Panc1 (cell line): Measurements from ENCODE around the gene RAB7A. TPM values are rescaled to one million over a fixed set of nuclear protein-coding genes. Genes with fewer than 3 reads are reported as not detected.

Experiments
- ATAC-seq: fragments of 200-7000 bp; cut with Tn5 transposase; 2 replicates; pipeline ENCODE4 v1.9.1; 2020; ENCODE audit warnings: mild to moderate bottlenecking, moderate library complexity
- BruUV-seq: library from RNA; stranded (reverse); fragments of 400-500 nt; replicated peaks from 2 replicates; lab custom pipeline; 2021; lab: Mats Ljungman, UMichigan
- CTCF ChIA-PET: fragments of 300-600 bp; sonication (Branson Sonifier 250); formaldehyde crosslinking; loops from one replicate; lab custom pipeline; 2022; ENCODE audit warnings: antibody characterized with exemption; lab: Charles Lee
- POLR2A ChIA-PET: fragments of 300-600 bp; sonication (Branson Sonifier 250); formaldehyde crosslinking; loops from one replicate; lab custom pipeline; 2022; ENCODE audit warnings: antibody characterized with exemption; lab: Charles Lee
- DNase-seq: peaks from one replicate; pipeline ENCODE4 v3.0.0-alpha.2; 2010; ENCODE audit warnings: low read depth, low spot score
- H3K27ac ChIP-seq: 2 replicates; pipeline ENCODE4 v1.5.1; 2011; ENCODE audit warnings: mild to moderate bottlenecking, low read length, inconsistent platforms
- H3K27me3 ChIP-seq: fragments of 200-500 bp; sonication (Bioruptor generic); 2 replicates; pipeline ENCODE4 v1.6.0; 2014; ENCODE audit warnings: low read length, inconsistent platforms; ENCODE audit not compliant: control insufficient read depth, insufficient read depth
- H3K36me3 ChIP-seq: fragments of 200-500 bp; sonication (Bioruptor generic); 2 replicates; pipeline ENCODE4 v1.5.1; 2014; ENCODE audit warnings: inconsistent platforms, mild to moderate bottlenecking, low read length, moderate library complexity; ENCODE audit not compliant: control insufficient read depth, insufficient read depth
- H3K4me1 ChIP-seq: 2 replicates; pipeline ENCODE4 v1.5.1; 2011; ENCODE audit warnings: inconsistent platforms, mild to moderate bottlenecking, low read length, moderate library complexity; ENCODE audit not compliant: control insufficient read depth, insufficient read depth
- H3K4me3 ChIP-seq, 2 experiments: 2 replicates each; pipeline ENCODE4 v1.5.1; 2011 to 2012; ENCODE audit warnings: low read depth in 2 of 2, low read length in 2 of 2, mild to moderate bottlenecking in 2 of 2, inconsistent platforms in 1 of 2, moderate library complexity in 1 of 2
- H3K9me3 ChIP-seq: fragments of 200-500 bp; sonication (Bioruptor generic); 2 replicates; pipeline ENCODE4 v1.5.1; 2014; ENCODE audit warnings: low read depth, mild to moderate bottlenecking, inconsistent platforms, low read length, moderate library complexity; ENCODE audit not compliant: control insufficient read depth, insufficient read depth
- POLR2AphosphoS5 ChIP-seq: IDR thresholded peaks from 2 replicates; pipeline ENCODE4 v1.6.1; 2012; ENCODE audit warnings: mild to moderate bottlenecking, low read depth, low read length, moderate library complexity
- SIN3A ChIP-seq: IDR thresholded peaks from 2 replicates; pipeline ENCODE4 v1.6.1; 2012; ENCODE audit warnings: low read depth, mild to moderate bottlenecking, low read length, moderate library complexity, borderline replicate concordance; ENCODE audit not compliant: insufficient read depth
- TCF7L2 ChIP-seq: IDR thresholded peaks from 2 replicates; pipeline ENCODE4 v1.6.1; 2011; ENCODE audit warnings: mild to moderate bottlenecking, low read depth, low read length, inconsistent platforms
- in situ Hi-C: cut with HindIII; loops from 2 replicates; pipeline ENCODE4 v1.10.0; 2016; ENCODE audit warnings: low sequenced_read_pairs, low pct_unique_long_range_greater_than_20kb
- intact Hi-C: fragments of 100-400 bp; cut with micrococcal nuclease; formaldehyde crosslinking; loops from one replicate; pipeline ENCODE4 v1.10.0; 2022; ENCODE audit not compliant: unreplicated experiment
- total RNA-seq: library from RNA; stranded (reverse); gene quantifications from one replicate; pipeline ENCODE4 v1.2.1, GENCODE V29; 2021; ENCODE audit not compliant: unreplicated experiment
- TF ChIP-seq, protein P1 (sequence below), 2 experiments: IDR thresholded peaks; 2 replicates each; pipeline ENCODE4 v1.6.1; 2011 to 2012; ENCODE audit warnings: low read depth in 2 of 2, control low read depth in 1 of 2, low read length in 1 of 2, mild to moderate bottlenecking in 1 of 2, moderate library complexity in 1 of 2; ENCODE audit not compliant: insufficient read depth in 1 of 2
- TF ChIP-seq, protein P2 (sequence below): fragments of 450-650 bp; IDR thresholded peaks from 2 replicates; pipeline ENCODE4 v1.5.1; 2017; ENCODE audit warnings: mild to moderate bottlenecking

Gene RAB7A
- total RNA-seq, 1 experiment from 2014 or later, result 386 TPM

DNA sequence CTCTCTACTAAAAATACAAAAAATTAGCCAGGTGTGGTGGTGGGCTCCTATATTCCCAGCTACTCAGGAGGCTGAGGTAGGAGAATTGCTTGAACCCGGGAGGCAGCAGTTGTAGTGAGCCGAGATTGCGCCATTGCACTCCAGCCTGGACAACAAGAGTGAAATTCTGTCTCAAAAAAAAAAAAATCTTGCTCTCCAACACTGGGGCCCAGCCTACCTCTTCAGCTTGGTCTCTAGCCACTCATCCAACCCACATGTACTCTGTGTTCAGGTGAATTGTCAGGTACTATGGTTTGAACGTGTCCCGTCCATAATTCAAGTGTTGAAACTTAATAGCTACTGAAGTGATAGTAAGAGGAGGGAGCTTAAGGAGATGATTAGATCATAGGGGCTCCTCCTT lies 22.4 kb upstream of the RAB7A start:
- ATAC-seq (no peak), DNase-seq (no peak)
- ChIA-PET CTCF (interaction anchor here (0.5 to 1.0 kb wide), 4 partner anchors 9 to 569 kb away, joined by 4 to 9 read pairs (median 4); no protein-coding TSS in a partner anchor), POLR2A (no interaction called here)
- TF ChIP-seq TCF7L2, result no peak
- no peak for TF ChIP-seq SIN3A
- no peak for TF ChIP-seq POLR2AphosphoS5
- H3K9me3 ChIP-seq, result no peaks in the 10 kb centered on the region
- H3K36me3 ChIP-seq, result no peaks in the 10 kb centered on the region
- intact Hi-C loops (no loop called here), in situ Hi-C loops (no loop called here)
- no peaks in the 10 kb centered on the region for H3K27me3 ChIP-seq
- BruUV-seq, result no TSS peak
- H3K27ac ChIP-seq, result no peak overlapping the region
- 0 out of 2 replicates have a peak, but pooled peaks cover 2% of the 10 kb centered on the region for H3K4me1 ChIP-seq
- H3K4me3 ChIP-seq, result no peak overlapping the region

DNA sequence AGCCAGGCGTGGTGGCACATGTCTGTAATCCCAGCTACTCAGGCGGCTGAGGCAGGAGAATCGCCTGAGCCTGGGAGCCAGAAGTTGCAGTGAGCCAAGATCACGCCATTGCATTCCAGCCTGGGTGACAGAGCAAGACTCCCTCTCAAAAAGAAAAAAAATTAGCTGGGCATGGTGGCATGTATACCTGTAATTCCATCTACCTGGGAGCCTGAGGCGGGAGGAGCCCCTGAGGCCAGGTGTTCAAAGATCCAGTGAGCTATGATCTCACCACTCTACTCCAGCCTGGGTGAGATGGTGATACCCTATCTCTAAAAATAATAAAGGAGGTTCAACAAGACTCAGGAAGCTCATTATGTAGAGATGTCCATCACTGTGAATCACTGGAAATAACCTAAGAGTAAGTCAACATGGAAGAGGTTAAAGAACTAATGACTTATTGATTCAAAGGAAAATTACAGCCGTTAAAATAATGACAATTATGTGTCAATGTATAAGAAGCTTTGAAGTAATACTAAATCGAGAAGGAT lies 19.8 kb upstream of the RAB7A start:
- CTCF ChIA-PET, result no interaction called here
- in situ Hi-C loops (no loop called here), intact Hi-C loops (no loop called here)

More for the DNA sequence above, 19.8 kb upstream of the RAB7A start:
- Histone ChIP-seq H3K36me3 (no peaks in the 10 kb centered on the region), H3K9me3 (no peaks in the 10 kb centered on the region), H3K27me3 (no peaks in the 10 kb centered on the region), H3K4me1 (no peaks in the 10 kb centered on the region), H3K4me3 (no peak overlapping the region), H3K27ac (no peak overlapping the region)
- TF ChIP-seq, protein P1, sequence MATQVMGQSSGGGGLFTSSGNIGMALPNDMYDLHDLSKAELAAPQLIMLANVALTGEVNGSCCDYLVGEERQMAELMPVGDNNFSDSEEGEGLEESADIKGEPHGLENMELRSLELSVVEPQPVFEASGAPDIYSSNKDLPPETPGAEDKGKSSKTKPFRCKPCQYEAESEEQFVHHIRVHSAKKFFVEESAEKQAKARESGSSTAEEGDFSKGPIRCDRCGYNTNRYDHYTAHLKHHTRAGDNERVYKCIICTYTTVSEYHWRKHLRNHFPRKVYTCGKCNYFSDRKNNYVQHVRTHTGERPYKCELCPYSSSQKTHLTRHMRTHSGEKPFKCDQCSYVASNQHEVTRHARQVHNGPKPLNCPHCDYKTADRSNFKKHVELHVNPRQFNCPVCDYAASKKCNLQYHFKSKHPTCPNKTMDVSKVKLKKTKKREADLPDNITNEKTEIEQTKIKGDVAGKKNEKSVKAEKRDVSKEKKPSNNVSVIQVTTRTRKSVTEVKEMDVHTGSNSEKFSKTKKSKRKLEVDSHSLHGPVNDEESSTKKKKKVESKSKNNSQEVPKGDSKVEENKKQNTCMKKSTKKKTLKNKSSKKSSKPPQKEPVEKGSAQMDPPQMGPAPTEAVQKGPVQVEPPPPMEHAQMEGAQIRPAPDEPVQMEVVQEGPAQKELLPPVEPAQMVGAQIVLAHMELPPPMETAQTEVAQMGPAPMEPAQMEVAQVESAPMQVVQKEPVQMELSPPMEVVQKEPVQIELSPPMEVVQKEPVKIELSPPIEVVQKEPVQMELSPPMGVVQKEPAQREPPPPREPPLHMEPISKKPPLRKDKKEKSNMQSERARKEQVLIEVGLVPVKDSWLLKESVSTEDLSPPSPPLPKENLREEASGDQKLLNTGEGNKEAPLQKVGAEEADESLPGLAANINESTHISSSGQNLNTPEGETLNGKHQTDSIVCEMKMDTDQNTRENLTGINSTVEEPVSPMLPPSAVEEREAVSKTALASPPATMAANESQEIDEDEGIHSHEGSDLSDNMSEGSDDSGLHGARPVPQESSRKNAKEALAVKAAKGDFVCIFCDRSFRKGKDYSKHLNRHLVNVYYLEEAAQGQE (IDR thresholded peaks at IDR 0.05; ENCODE audit: insufficient read depth in 1 of 2, low read depth in 2 of 2, low read length in 1 of 2), result no peak
- TF ChIP-seq POLR2AphosphoS5 (no peak), SIN3A (no peak), TCF7L2 (no peak)
- TF ChIP-seq, protein P2, sequence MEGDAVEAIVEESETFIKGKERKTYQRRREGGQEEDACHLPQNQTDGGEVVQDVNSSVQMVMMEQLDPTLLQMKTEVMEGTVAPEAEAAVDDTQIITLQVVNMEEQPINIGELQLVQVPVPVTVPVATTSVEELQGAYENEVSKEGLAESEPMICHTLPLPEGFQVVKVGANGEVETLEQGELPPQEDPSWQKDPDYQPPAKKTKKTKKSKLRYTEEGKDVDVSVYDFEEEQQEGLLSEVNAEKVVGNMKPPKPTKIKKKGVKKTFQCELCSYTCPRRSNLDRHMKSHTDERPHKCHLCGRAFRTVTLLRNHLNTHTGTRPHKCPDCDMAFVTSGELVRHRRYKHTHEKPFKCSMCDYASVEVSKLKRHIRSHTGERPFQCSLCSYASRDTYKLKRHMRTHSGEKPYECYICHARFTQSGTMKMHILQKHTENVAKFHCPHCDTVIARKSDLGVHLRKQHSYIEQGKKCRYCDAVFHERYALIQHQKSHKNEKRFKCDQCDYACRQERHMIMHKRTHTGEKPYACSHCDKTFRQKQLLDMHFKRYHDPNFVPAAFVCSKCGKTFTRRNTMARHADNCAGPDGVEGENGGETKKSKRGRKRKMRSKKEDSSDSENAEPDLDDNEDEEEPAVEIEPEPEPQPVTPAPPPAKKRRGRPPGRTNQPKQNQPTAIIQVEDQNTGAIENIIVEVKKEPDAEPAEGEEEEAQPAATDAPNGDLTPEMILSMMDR, result no peak
- BruUV-seq, result no TSS peak
- POLR2A ChIA-PET, result no interaction called here
- ATAC-seq (0 out of 2 replicates have a peak, but pooled peaks have one; percentile 54), DNase-seq (no peak)
